Thyroid gland (tissue), 4 donors: ENCODE results near the gene RDH12. TPM values are rescaled to one million over a fixed set of nuclear protein-coding genes. Genes with fewer than 3 reads are reported as not detected.

ENCODE experiments used
- DNase-seq, 2 donors: peaks; one replicate each; pipeline ENCODE4 v3.0.0-alpha.2; 2019
- H3K27ac ChIP-seq, 3 donors: fragments of 200-600 bp; sonication (generic); 1 replicate in 2 of 3; 2 replicates in 1 of 3; pipeline ENCODE4 v1.5.1; 2016 to 2019; ENCODE audit warnings: mild to moderate bottlenecking in 1 of 3, moderate library complexity in 1 of 3
- H3K27me3 ChIP-seq: fragments of 200-600 bp; sonication (generic); one replicate; pipeline ENCODE4 v1.5.1; 2019
- H3K36me3 ChIP-seq, 2 donors: fragments of 200-600 bp; sonication (generic); one replicate each; pipeline ENCODE4 v1.5.1; 2016 to 2019
- H3K4me1 ChIP-seq, 2 donors: fragments of 200-600 bp; sonication (generic); one replicate each; pipeline ENCODE4 v1.5.1; 2017 to 2019
- H3K4me3 ChIP-seq, 3 donors: fragments of 200-600 bp; sonication (generic); replicated peaks in 1 of 3; 1 replicate in 2 of 3; 2 replicates in 1 of 3; pipeline ENCODE4 v1.5.1; 2016; ENCODE audit warnings: mild to moderate bottlenecking in 1 of 3
- H3K9me3 ChIP-seq: fragments of 200-600 bp; sonication (generic); one replicate; pipeline ENCODE4 v1.5.1; 2017
- CTCF ChIP-seq, 6 experiments: fragments of 200-600 bp in 3 of 6; fragments of 450-650 bp in 3 of 6; sonication (generic) in 3 of 6; IDR thresholded peaks; one replicate each; pipeline ENCODE4 v1.5.1; 2016 to 2019; ENCODE audit warnings: antibody characterized with exemption in 6 of 6, mild to moderate bottlenecking in 2 of 6, inconsistent platforms in 1 of 6, moderate library complexity in 1 of 6
- POLR2A ChIP-seq, 2 donors: fragments of 450-650 bp; IDR thresholded peaks; one replicate each; pipeline ENCODE4 v1.6.1; 2017; ENCODE audit warnings: antibody characterized with exemption in 2 of 2, mild to moderate bottlenecking in 2 of 2, moderate library complexity in 1 of 2
- WGBS, 2 donors: methylation state at CpG; one replicate each; pipeline ENCODE4 v1.1.5; 2017; 5-methylcytosine and 5-hydroxymethylcytosine counted together
- intact Hi-C: fragments of 100-400 bp; cut with DNase I; formaldehyde crosslinking; loops from one replicate; pipeline ENCODE4 v1.15.1; 2023
- total RNA-seq, 4 donors: library from RNA; depleted of rRNA; stranded (reverse); fragments of >200 nt; gene quantifications; one replicate each; pipeline ENCODE4 v1.2.3, GENCODE V29; 2016

The RDH12 gene
- total RNA-seq, 4 donors from 2014 or later: 0.22 to 2.9 (median 0.92) TPM; not detected in 1

- intact Hi-C loops: no loop called here
Measured at GRCh38 chr14:67683842-67684241, 17.8 kb upstream of the RDH12 start.

GRCh38 chr14:67690011-67690410, 11.7 kb upstream of the RDH12 start:
- WGBS, 2 donors: 93 to 97% methylated on average over 4 of the region's 4 CpGs
- Histone ChIP-seq H3K4me1 (peaks cover 5 to 7% of the 10 kb centered on the region in 2 donors), H3K4me3 (no peak overlapping the region), H3K27ac (no peak overlapping the region), H3K27me3 (no peaks in the 10 kb centered on the region), H3K9me3 (no peaks in the 10 kb centered on the region), H3K36me3 (peaks cover 17 to 34% of the 10 kb centered on the region in 2 donors)
- no peak for DNase-seq
- intact Hi-C loops: no loop called here
- TF ChIP-seq POLR2A (IDR thresholded peaks at IDR 0.05) (no peak), CTCF (IDR thresholded peaks at IDR 0.05) (no peak)

More at GRCh38 chr14:67683842-67684241, 17.8 kb upstream of the RDH12 start:
- Histone ChIP-seq H3K4me1 (no peaks in the 10 kb centered on the region), H3K27me3 (no peaks in the 10 kb centered on the region), H3K36me3 (peaks cover 10 to 20% of the 10 kb centered on the region in 2 donors), H3K9me3 (no peaks in the 10 kb centered on the region), H3K4me3 (no peak overlapping the region), H3K27ac (no peak overlapping the region)
- TF ChIP-seq POLR2A (IDR thresholded peaks at IDR 0.05) (no peak), CTCF (IDR thresholded peaks at IDR 0.05) (no peak)
- DNase-seq: no peak

GRCh38 chr14:67694791-67695393, 6.8 kb upstream of the RDH12 start:
- intact Hi-C loops: no loop called here
- TF ChIP-seq POLR2A (IDR thresholded peaks at IDR 0.05) (peak in 1 of 2 donors; percentile 69), CTCF (IDR thresholded peaks at IDR 0.05) (no peak)
- peak overlapping the region; percentile 51 to 92 (median 76) for H3K27ac ChIP-seq
- H3K4me3 ChIP-seq: peak overlapping the region; percentile 63 to 93 (median 87)
- H3K4me1 ChIP-seq: peaks cover 5 to 7% of the 10 kb centered on the region in 2 donors
- H3K36me3 ChIP-seq: peaks cover 3 to 11% of the 10 kb centered on the region in 2 donors
- no peaks in the 10 kb centered on the region for H3K27me3 ChIP-seq
- DNase-seq: peak; percentile 87
- H3K9me3 ChIP-seq: no peaks in the 10 kb centered on the region
- WGBS, 2 donors: 1% methylated on average over 21 of the region's 21 CpGs

- Histone ChIP-seq H3K27ac (peak within 1 kb of the TSS; percentile 51 to 92 (median 76)), H3K4me1 (peaks cover 5 to 7% of the 10 kb centered on the region in 2 donors), H3K4me3 (peak within 1 kb of the TSS; percentile 63 to 93 (median 87)), H3K36me3 (peaks cover 0 to 6% of the 10 kb centered on the region in 2 donors), H3K27me3 (no peaks in the 10 kb centered on the region), H3K9me3 (no peaks in the 10 kb centered on the region)
- TF ChIP-seq CTCF (IDR thresholded peaks at IDR 0.05) (no peak), POLR2A (IDR thresholded peaks at IDR 0.05) (peak; percentile 39 to 87)
- DNase-seq: peak; percentile 86 to 87
- WGBS, 2 donors: 0% methylated on average over 19 to 25 of the region's 25 CpGs
- intact Hi-C loops: no loop called here
Measured at GRCh38 chr14:67695394-67695949, 6.2 kb upstream of the RDH12 start, which contains the start of gene RDH11. TSS of gene RDH11 (minus strand) at chr14:67695764. CDS start at chr14:67695703, 61 bp downstream.

- TF ChIP-seq POLR2A (IDR thresholded peaks at IDR 0.05) (no peak), CTCF (IDR thresholded peaks at IDR 0.05) (no peak)
- Histone ChIP-seq H3K36me3 (no peaks in the 10 kb centered on the region), H3K27ac (no peak overlapping the region), H3K4me1 (peaks cover 5 to 7% of the 10 kb centered on the region in 2 donors), H3K9me3 (no peaks in the 10 kb centered on the region), H3K4me3 (no peak overlapping the region), H3K27me3 (no peaks in the 10 kb centered on the region)
- intact Hi-C loops: no loop called here
- DNase-seq: no peak
- 78 to 94% methylated on average over 4 of the region's 4 CpGs for WGBS, 2 donors
Measured at GRCh38 chr14:67697006-67697405, 4.7 kb upstream of the RDH12 start.
